Activated CD8-positive, alpha-beta memory T cell treated with anti-CD3 and anti-CD28 coated beads for 24 hours (primary cell): Measurements from ENCODE around the gene HOMER2.

ENCODE experiments used
- DNase-seq: peaks from one replicate; pipeline ENCODE4 v3.0.0-alpha.2; 2020

HOMER2 gene

GRCh38 chr15:82855286-82856100 lies 97.0 kb downstream of the HOMER2 start:
- DNase-seq, result no peak

GRCh38 chr15:82854554-82854953 lies 98.0 kb downstream of the HOMER2 start:
- DNase-seq, result no peak

GRCh38 chr15:82852941-82853561 lies 99.5 kb downstream of the HOMER2 start:
- DNase-seq, result peak; percentile 54

- peak; percentile 43 for DNase-seq
Measured at GRCh38 chr15:82851981-82852511, 100.5 kb downstream of the HOMER2 start.

- no peak for DNase-seq
Measured at GRCh38 chr15:82851306-82851850, 101.1 kb downstream of the HOMER2 start.

- peak; percentile 15 for DNase-seq
Measured at GRCh38 chr15:82850731-82851130, 101.8 kb downstream of the HOMER2 start.

GRCh38 chr15:82849556-82850512 lies 102.7 kb downstream of the HOMER2 start:
- DNase-seq, result peak; percentile 50

GRCh38 chr15:82848241-82848993 lies 104.1 kb downstream of the HOMER2 start:
- DNase-seq, result peak; percentile 47

GRCh38 chr15:82847703-82848102 lies 104.8 kb downstream of the HOMER2 start:
- DNase-seq, result no peak

- no peak for DNase-seq
Measured at GRCh38 chr15:82846621-82847020, 105.9 kb downstream of the HOMER2 start.

- DNase-seq, result no peak
Measured at GRCh38 chr15:82845686-82846085, 106.8 kb downstream of the HOMER2 start.

GRCh38 chr15:82843566-82843965 lies 109.0 kb downstream of the HOMER2 start:
- DNase-seq, result no peak

- no peak for DNase-seq
Measured at GRCh38 chr15:82840166-82840565, 112.4 kb downstream of the HOMER2 start.

- no peak for DNase-seq
Measured at GRCh38 chr15:82839136-82839535, 113.4 kb downstream of the HOMER2 start.

- no peak for DNase-seq
Measured at GRCh38 chr15:82838096-82838735, 114.3 kb downstream of the HOMER2 start.

- DNase-seq, result no peak
Measured at GRCh38 chr15:82835391-82835917, 117.1 kb downstream of the HOMER2 start.

- no peak for DNase-seq
Measured at GRCh38 chr15:82833362-82833682, 119.2 kb downstream of the HOMER2 start.

GRCh38 chr15:82832601-82833361 lies 119.7 kb downstream of the HOMER2 start:
- no peak for DNase-seq

GRCh38 chr15:82831894-82832600 lies 120.5 kb downstream of the HOMER2 start:
- no peak for DNase-seq
